Measurements from ENCODE around the gene EPHA3.

GRCh38 chr3:89434621-89435380, 327.4 kb downstream of the EPHA3 start:
- TF ChIP-seq POLR2A (IDR thresholded peaks at IDR 0.05) = no peak
- TF ChIP-seq, protein P1, sequence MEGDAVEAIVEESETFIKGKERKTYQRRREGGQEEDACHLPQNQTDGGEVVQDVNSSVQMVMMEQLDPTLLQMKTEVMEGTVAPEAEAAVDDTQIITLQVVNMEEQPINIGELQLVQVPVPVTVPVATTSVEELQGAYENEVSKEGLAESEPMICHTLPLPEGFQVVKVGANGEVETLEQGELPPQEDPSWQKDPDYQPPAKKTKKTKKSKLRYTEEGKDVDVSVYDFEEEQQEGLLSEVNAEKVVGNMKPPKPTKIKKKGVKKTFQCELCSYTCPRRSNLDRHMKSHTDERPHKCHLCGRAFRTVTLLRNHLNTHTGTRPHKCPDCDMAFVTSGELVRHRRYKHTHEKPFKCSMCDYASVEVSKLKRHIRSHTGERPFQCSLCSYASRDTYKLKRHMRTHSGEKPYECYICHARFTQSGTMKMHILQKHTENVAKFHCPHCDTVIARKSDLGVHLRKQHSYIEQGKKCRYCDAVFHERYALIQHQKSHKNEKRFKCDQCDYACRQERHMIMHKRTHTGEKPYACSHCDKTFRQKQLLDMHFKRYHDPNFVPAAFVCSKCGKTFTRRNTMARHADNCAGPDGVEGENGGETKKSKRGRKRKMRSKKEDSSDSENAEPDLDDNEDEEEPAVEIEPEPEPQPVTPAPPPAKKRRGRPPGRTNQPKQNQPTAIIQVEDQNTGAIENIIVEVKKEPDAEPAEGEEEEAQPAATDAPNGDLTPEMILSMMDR (IDR thresholded peaks at IDR 0.05) = no peak
